IMR-90 (cell line): Measurements from ENCODE around the gene WDTC1. TPM values are rescaled to one million over a fixed set of nuclear protein-coding genes. Genes with fewer than 3 reads are reported as not detected.

ENCODE experiments used
- ATAC-seq: fragments of 200-7000 bp; cut with Tn5 transposase; 2 replicates; pipeline ENCODE4 v1.9.1; 2020; ENCODE audit warnings: low read depth, mild to moderate bottlenecking, moderate library complexity
- BruUV-seq: library from RNA; stranded (reverse); fragments of 400-500 nt; replicated peaks from 2 replicates; lab custom pipeline; 2021; lab: Mats Ljungman, UMichigan
- CTCF ChIA-PET: fragments of 300-600 bp; formaldehyde crosslinking; extraction: SDS; loops from one replicate; lab custom pipeline; 2021; ENCODE audit warnings: antibody characterized with exemption; lab: Yijun Ruan, JAX
- POLR2A ChIA-PET: fragments of 300-600 bp; sonication (Branson Sonifier 250); formaldehyde crosslinking; loops from one replicate; lab custom pipeline; 2022; ENCODE audit warnings: antibody characterized with exemption; ENCODE audit not compliant: unreplicated experiment; lab: Charles Lee
- DNase-seq: peaks from one replicate; pipeline ENCODE4 v3.0.0; 2013
- H2AFZ ChIP-seq: replicated peaks from 2 replicates; pipeline ENCODE3; 2013; ENCODE audit warnings: low read length, mild to moderate bottlenecking; ENCODE audit not compliant: poor library complexity
- H2AK5ac ChIP-seq: 2 replicates; pipeline ENCODE4 v1.6.1; 2013; ENCODE audit warnings: low read depth, low read length, inconsistent platforms
- H2AK9ac ChIP-seq: replicated peaks from 2 replicates; pipeline ENCODE3; 2013; ENCODE audit warnings: mild to moderate bottlenecking, low read depth, low read length, moderate library complexity; ENCODE audit not compliant: poor library complexity
- H2BK120ac ChIP-seq: 2 replicates; pipeline ENCODE4 v1.6.1; 2013; ENCODE audit warnings: low read depth, low read length, inconsistent platforms
- H2BK15ac ChIP-seq: 3 replicates; pipeline ENCODE4 v1.6.1; 2013; ENCODE audit warnings: low read depth, low read length, inconsistent platforms
- H2BK20ac ChIP-seq: 2 replicates; pipeline ENCODE4 v1.6.1; 2013; ENCODE audit warnings: low read depth, mild to moderate bottlenecking, inconsistent platforms, low read length, moderate library complexity
- H2BK5ac ChIP-seq: 2 replicates; pipeline ENCODE4 v1.6.1; 2013; ENCODE audit warnings: mild to moderate bottlenecking, low read depth, low read length, inconsistent platforms; ENCODE audit not compliant: poor library complexity, severe bottlenecking
- H3K14ac ChIP-seq: replicated peaks from 2 replicates; pipeline ENCODE4 v1.6.1; 2013; ENCODE audit warnings: low read depth, low read length, inconsistent platforms
- H3K18ac ChIP-seq: 2 replicates; pipeline ENCODE4 v1.6.1; 2013; ENCODE audit warnings: low read depth, low read length, control low read depth
- H3K23ac ChIP-seq: 2 replicates; pipeline ENCODE4 v1.6.1; 2013; ENCODE audit warnings: low read depth, low read length, inconsistent platforms
- H3K27ac ChIP-seq: 2 replicates; pipeline ENCODE4 v1.5.1; 2013; ENCODE audit warnings: mild to moderate bottlenecking, control low read depth, low read length; ENCODE audit not compliant: insufficient read depth
- H3K27me3 ChIP-seq: 2 replicates; pipeline ENCODE4 v1.6.1; 2013; ENCODE audit warnings: low read length; ENCODE audit not compliant: control insufficient read depth, insufficient read depth
- H3K36me3 ChIP-seq: 2 replicates; pipeline ENCODE4 v1.6.1; 2013; ENCODE audit warnings: low read length, mixed read lengths; ENCODE audit not compliant: control insufficient read depth, insufficient read depth
- H3K4ac ChIP-seq: 2 replicates; pipeline ENCODE4 v1.6.1; 2013; ENCODE audit warnings: low read depth, low read length, inconsistent platforms
- H3K4me1 ChIP-seq: 2 replicates; pipeline ENCODE4 v1.6.1; 2013; ENCODE audit warnings: low read length, mixed read lengths; ENCODE audit not compliant: control insufficient read depth, insufficient read depth
- H3K4me2 ChIP-seq: 2 replicates; pipeline ENCODE4 v1.6.1; 2013; ENCODE audit warnings: low read depth, mild to moderate bottlenecking, control low read depth, low read length, moderate library complexity
- H3K4me3 ChIP-seq: 2 replicates; pipeline ENCODE4 v1.5.1; 2013; ENCODE audit warnings: low read depth, mild to moderate bottlenecking, control low read depth, low read length, moderate library complexity; ENCODE audit not compliant: insufficient read depth
- H3K56ac ChIP-seq: 2 replicates; pipeline ENCODE4 v1.6.1; 2013; ENCODE audit warnings: low read length, inconsistent platforms; ENCODE audit not compliant: insufficient read depth; ENCODE audit errors: extremely low read depth
- H3K79me1 ChIP-seq, 2 experiments: 2 replicates each; pipeline ENCODE4 v1.6.1; 2013; ENCODE audit warnings: low read length in 2 of 2, inconsistent platforms in 1 of 2, low read depth in 1 of 2
- H3K9ac ChIP-seq: 2 replicates; pipeline ENCODE4 v1.6.1; 2013; ENCODE audit warnings: low read depth, low read length, control low read depth
- H3K9me1 ChIP-seq: 2 replicates; pipeline ENCODE4 v1.6.1; 2013; ENCODE audit warnings: low read length, inconsistent platforms; ENCODE audit not compliant: insufficient read depth
- H3K9me3 ChIP-seq: 2 replicates; pipeline ENCODE4 v1.6.1; 2013; ENCODE audit warnings: low read length; ENCODE audit not compliant: control insufficient read depth, insufficient read depth
- H4K20me1 ChIP-seq: 2 replicates; pipeline ENCODE4 v1.6.1; 2013; ENCODE audit warnings: low read length, inconsistent platforms; ENCODE audit not compliant: insufficient read depth
- H4K5ac ChIP-seq: 2 replicates; pipeline ENCODE4 v1.6.1; 2013; ENCODE audit warnings: mild to moderate bottlenecking, low read depth, low read length, control low read depth
- H4K8ac ChIP-seq, 2 experiments: 2 replicates each; pipeline ENCODE4 v1.6.1; 2013; ENCODE audit warnings: low read depth in 2 of 2, low read length in 2 of 2, control low read depth in 1 of 2, inconsistent platforms in 1 of 2
- H4K91ac ChIP-seq: 2 replicates; pipeline ENCODE4 v1.6.1; 2013; ENCODE audit warnings: low read depth, low read length, inconsistent platforms; ENCODE audit not compliant: insufficient read depth
- BHLHE40 ChIP-seq: fragments of 150-350 bp; IDR thresholded peaks from 2 replicates; pipeline ENCODE4 v1.6.1; 2016; ENCODE audit warnings: mild to moderate bottlenecking, low read depth, low read length
- CEBPB ChIP-seq: IDR thresholded peaks from 2 replicates; pipeline ENCODE4 v1.6.1; 2012; ENCODE audit warnings: low read depth, low read length, improper control_type of control experiment
- CHD1 ChIP-seq: IDR thresholded peaks from 2 replicates; pipeline ENCODE4 v1.6.1; 2012; ENCODE audit warnings: low read depth, low read length, improper control_type of control experiment
- CTCF ChIP-seq: conservative IDR thresholded peaks from 2 replicates; pipeline ENCODE4 v1.5.1; 2012; ENCODE audit warnings: mild to moderate bottlenecking, low read depth, low read length, improper control_type of control experiment
- ELK1 ChIP-seq: fragments of 150-350 bp; IDR thresholded peaks from 2 replicates; pipeline ENCODE4 v1.6.1; 2016; ENCODE audit warnings: low read depth, mild to moderate bottlenecking, low read length, moderate library complexity, borderline replicate concordance
- FOS ChIP-seq: fragments of 150-350 bp; IDR thresholded peaks from 2 replicates; pipeline ENCODE4 v1.6.1; 2016; ENCODE audit warnings: low read depth, low read length
- MAFK ChIP-seq: IDR thresholded peaks from 2 replicates; pipeline ENCODE4 v1.6.1; 2012; ENCODE audit warnings: low read depth, low read length, improper control_type of control experiment
- MAZ ChIP-seq: IDR thresholded peaks from 2 replicates; pipeline ENCODE4 v1.6.1; 2012; ENCODE audit warnings: low read depth, mild to moderate bottlenecking, low read length, improper control_type of control experiment, moderate library complexity, borderline replicate concordance
- MXI1 ChIP-seq: IDR thresholded peaks from 2 replicates; pipeline ENCODE4 v1.6.1; 2012; ENCODE audit warnings: low read depth, mild to moderate bottlenecking, low read length, moderate library complexity, borderline replicate concordance
- NFE2L2 ChIP-seq: fragments of 150-350 bp; IDR thresholded peaks from 2 replicates; pipeline ENCODE4 v1.6.1; 2016; ENCODE audit warnings: low read depth, mild to moderate bottlenecking, low read length
- POLR2A ChIP-seq: IDR thresholded peaks from 2 replicates; pipeline ENCODE4 v1.6.1; 2012; ENCODE audit warnings: mild to moderate bottlenecking, low read depth, low read length
- RCOR1 ChIP-seq: IDR thresholded peaks from 2 replicates; pipeline ENCODE4 v1.6.1; 2012; ENCODE audit warnings: mild to moderate bottlenecking, low read length, improper control_type of control experiment; ENCODE audit not compliant: insufficient replicate concordance
- RFX5 ChIP-seq: IDR thresholded peaks from 2 replicates; pipeline ENCODE4 v1.8.0; 2012; ENCODE audit warnings: low read depth, mild to moderate bottlenecking, low read length, moderate library complexity
- SMC3 ChIP-seq: fragments of 150-350 bp; IDR thresholded peaks from 2 replicates; pipeline ENCODE4 v1.6.1; 2016; ENCODE audit warnings: low read depth, mild to moderate bottlenecking, antibody characterized with exemption, low read length, moderate library complexity
- WGBS, 2 experiments: methylation state at CpG; one replicate each; pipeline versions ENCODE4 v1.1.5 to v1.1.7; 2013; ENCODE audit warnings: missing lambda C conversion rate in 2 of 2; ENCODE audit not compliant: insufficient read length in 1 of 2; ENCODE audit errors: extremely low coverage in 2 of 2; 5-methylcytosine and 5-hydroxymethylcytosine counted together
- dilution Hi-C: fragments of 300-500 bp; cut with HindIII; formaldehyde crosslinking; loops from one replicate; pipeline ENCODE4 v1.14.3; 2018; ENCODE audit warnings: low sequenced_read_pairs; ENCODE audit not compliant: unreplicated experiment
- in situ Hi-C: fragments of 300-500 bp; cut with MboI; formaldehyde crosslinking; loops from 3 replicates; pipeline ENCODE4 v1.14.3; 2019; ENCODE audit warnings: low sequenced_read_pairs, inconsistent platforms, mixed read lengths
- intact Hi-C: fragments of 100-400 bp; cut with micrococcal nuclease; formaldehyde crosslinking; loops from 2 replicates; pipeline ENCODE4 v1.10.0; 2022
- polyA plus RNA-seq, 3 experiments: library from polyadenylated mRNA; depleted of rRNA; stranded (reverse); fragments of >200 nt; gene quantifications; 2 replicates each; pipeline ENCODE4 v1.2.3, GENCODE V29; 2012; ENCODE audit warnings: low replicate concordance in 1 of 3
- total RNA-seq: library from RNA; depleted of rRNA; stranded (reverse); fragments of >200 nt; gene quantifications from 2 replicates; pipeline ENCODE4 v1.2.3, GENCODE V29; 2012

The WDTC1 gene
- total and polyA plus RNA-seq, 2 of the 4 experiments (the other 2 are of a cell fraction) = 9.9 to 15.2 TPM

GRCh38 chr1:27351541-27352107 is 117.2 kb downstream of the WDTC1 start:
- no peak overlapping the region for H2BK15ac ChIP-seq
- H3K14ac ChIP-seq = no peak overlapping the region
- DNase-seq = no peak
- H3K36me3 ChIP-seq = peaks cover 13% of the 10 kb centered on the region
- H3K4me2 ChIP-seq = no peak overlapping the region
- H3K4me1 ChIP-seq = peaks cover 6% of the 10 kb centered on the region; the same call in 1 of the 2 replicates
- no peak overlapping the region for H3K4ac ChIP-seq
- in situ Hi-C loops = no loop called here
- 71% methylated on average over 3 of the region's 8 CpGs; no CpG with 5 or more reads in 1 of the 2 experiments for WGBS, 2 experiments
- H4K8ac ChIP-seq = no peak overlapping the region
- no peak overlapping the region for H4K5ac ChIP-seq
- dilution Hi-C loops = no loop called here
- POLR2A ChIA-PET = no interaction called here
- H3K27me3 ChIP-seq = no peaks in the 10 kb centered on the region; the same call in 1 of the 2 replicates
- no peaks in the 10 kb centered on the region for H3K79me1 ChIP-seq
- no peak overlapping the region for H2BK20ac ChIP-seq
- H3K4me3 ChIP-seq = no peak overlapping the region
- H3K27ac ChIP-seq = no peak overlapping the region
- no peaks in the 10 kb centered on the region for H4K20me1 ChIP-seq
- H3K9me3 ChIP-seq = no peaks in the 10 kb centered on the region
- H3K9me1 ChIP-seq = no peaks in the 10 kb centered on the region; the same call in 1 of the 2 replicates
- H3K18ac ChIP-seq = no peak overlapping the region
- H2BK120ac ChIP-seq = no peak overlapping the region
- CTCF ChIA-PET = no interaction called here
- no peak overlapping the region for H2BK5ac ChIP-seq
- ATAC-seq = no peak
- no peak for TF ChIP-seq FOS
- TF ChIP-seq CEBPB = no peak
- no peak for TF ChIP-seq SMC3
- TF ChIP-seq POLR2A = no peak
- no peak for TF ChIP-seq MAZ
- no peak for TF ChIP-seq MAFK
- no peak for TF ChIP-seq BHLHE40
- TF ChIP-seq NFE2L2 = no peak
- TF ChIP-seq RCOR1 = no peak
- no peak for TF ChIP-seq CTCF
- TF ChIP-seq CHD1 = no peak
- TF ChIP-seq RFX5 = no peak
- no peak for TF ChIP-seq MXI1
- TF ChIP-seq ELK1 = no peak
- no TSS peak for BruUV-seq
- H2AK9ac ChIP-seq = no peak overlapping the region
- no peak overlapping the region for H3K23ac ChIP-seq
- H4K91ac ChIP-seq = no peak overlapping the region
- intact Hi-C loops = no loop called here
- no peak overlapping the region for H3K9ac ChIP-seq
- no peak overlapping the region for H3K56ac ChIP-seq
- peak overlapping the region; percentile 33 for H2AFZ ChIP-seq
- no peak overlapping the region for H2AK5ac ChIP-seq
